B cell (primary cell): Measurements from ENCODE around the gene NOX1. TPM values are rescaled to one million over a fixed set of nuclear protein-coding genes. Genes with fewer than 3 reads are reported as not detected.

Source experiments
- ATAC-seq: fragments of 200-7000 bp; cut with Tn5 transposase; one replicate; pipeline ENCODE4 v1.10.0; 2021; ENCODE audit warnings: low read depth, mild to moderate bottlenecking, moderate number of reproducible peaks, moderate library complexity
- CTCF ChIA-PET: fragments of 350-600 bp; sonication (Branson Sonifier 250); formaldehyde crosslinking; loops from one replicate; lab custom pipeline; 2021; ENCODE audit warnings: antibody characterized with exemption, inconsistent platforms; lab: Charles Lee
- POLR2A ChIA-PET: fragments of 350-600 bp; sonication (Branson Sonifier 250); formaldehyde crosslinking; loops from one replicate; lab custom pipeline; 2021; ENCODE audit warnings: antibody characterized with exemption; lab: Charles Lee
- DNase-seq: peaks from one replicate; pipeline ENCODE4 v3.0.0; 2013
- H2AFZ ChIP-seq: 2 replicates; pipeline ENCODE4 v1.6.1; 2012; ENCODE audit warnings: mild to moderate bottlenecking, low read depth, low read length; ENCODE audit not compliant: insufficient read depth, poor library complexity, severe bottlenecking
- H3K27ac ChIP-seq, 2 donors: 1 replicate in 1 of 2; 2 replicates in 1 of 2; pipeline ENCODE4 v1.5.1; 2012 to 2013; ENCODE audit warnings: low read length in 2 of 2, mild to moderate bottlenecking in 2 of 2, moderate library complexity in 1 of 2
- H3K27me3 ChIP-seq, 4 experiments: fragments of 200-600 bp in 1 of 4; sonication (generic) in 1 of 4; replicated peaks in 1 of 4; 1 replicate in 2 of 4; 2 replicates in 2 of 4; pipeline versions ENCODE4 v1.6.1 to v1.7.0; 2013 to 2016; ENCODE audit warnings: low read length in 3 of 4, mild to moderate bottlenecking in 2 of 4, mixed read lengths in 1 of 4, moderate library complexity in 1 of 4; ENCODE audit not compliant: insufficient read depth in 4 of 4, control insufficient read depth in 3 of 4; ENCODE audit errors: control extremely low read depth in 1 of 4
- H3K36me3 ChIP-seq, 2 experiments: replicated peaks in 1 of 2; 1 replicate in 1 of 2; 2 replicates in 1 of 2; pipeline versions ENCODE4 v1.6.1 to v1.7.1; 2013; ENCODE audit warnings: low read length in 1 of 2; ENCODE audit not compliant: insufficient read depth in 2 of 2, control insufficient read depth in 1 of 2; ENCODE audit errors: control extremely low read depth in 1 of 2, extremely low read depth in 1 of 2
- H3K4me1 ChIP-seq, 2 donors: fragments of 200-600 bp in 1 of 2; sonication (generic) in 1 of 2; 1 replicate in 1 of 2; 2 replicates in 1 of 2; pipeline versions ENCODE4 v1.5.1 to v1.6.1; 2013 to 2017; ENCODE audit warnings: low read length in 2 of 2; ENCODE audit not compliant: control insufficient read depth in 2 of 2, insufficient read depth in 2 of 2
- H3K4me2 ChIP-seq: replicated peaks from 2 replicates; pipeline ENCODE3; 2012; ENCODE audit warnings: mild to moderate bottlenecking, low read depth, low read length; ENCODE audit not compliant: poor library complexity, severe bottlenecking
- H3K4me3 ChIP-seq, 5 experiments: fragments of 200-600 bp in 1 of 5; sonication (generic) in 1 of 5; 1 replicate in 3 of 5; 2 replicates in 2 of 5; pipeline versions ENCODE4 v1.5.1 to v1.7.0; 2011 to 2016; ENCODE audit warnings: low read length in 4 of 5, mild to moderate bottlenecking in 4 of 5, low read depth in 2 of 5, control low read depth in 1 of 5, moderate library complexity in 1 of 5; ENCODE audit not compliant: insufficient read depth in 1 of 5; ENCODE audit errors: control extremely low read depth in 1 of 5, extremely low read depth in 1 of 5
- H3K79me2 ChIP-seq: fragments of 200-600 bp; sonication (generic); one replicate; pipeline ENCODE4 v1.6.0; 2016; ENCODE audit warnings: low read length; ENCODE audit not compliant: control insufficient read depth, insufficient read depth
- H3K9ac ChIP-seq: fragments of 200-600 bp; sonication (generic); 2 replicates; pipeline ENCODE4 v1.6.1; 2017; ENCODE audit warnings: mild to moderate bottlenecking, low read length, moderate library complexity
- H3K9me3 ChIP-seq, 3 donors: one replicate each; pipeline versions ENCODE4 v1.6.1 to v1.7.1; 2013; ENCODE audit warnings: low read length in 2 of 3; ENCODE audit not compliant: control insufficient read depth in 2 of 3, insufficient read depth in 1 of 3; ENCODE audit errors: control extremely low read depth in 1 of 3
- H4K20me1 ChIP-seq: 2 replicates; pipeline ENCODE4 v1.6.0; 2012; ENCODE audit warnings: mild to moderate bottlenecking, low read length; ENCODE audit not compliant: insufficient read depth, control insufficient read depth, poor library complexity, severe bottlenecking
- H3K27ac Mint-ChIP-seq: one replicate; pipeline ENCODE4 v1.8.0; 2021; ENCODE audit warnings: mixed read lengths
- H3K27me3 Mint-ChIP-seq: one replicate; pipeline ENCODE4 v1.8.0; 2021; ENCODE audit warnings: mixed read lengths
- H3K4me1 Mint-ChIP-seq: one replicate; pipeline ENCODE4 v1.8.0; 2021; ENCODE audit warnings: mixed read lengths
- H3K4me3 Mint-ChIP-seq: one replicate; pipeline ENCODE4 v1.8.0; 2021; ENCODE audit warnings: mixed read lengths
- H3K9me3 Mint-ChIP-seq: one replicate; pipeline ENCODE4 v1.8.0; 2022; ENCODE audit warnings: mixed read lengths; ENCODE audit not compliant: insufficient read depth
- EZH2 ChIP-seq: IDR thresholded peaks from 2 replicates; pipeline ENCODE4 v1.6.1; 2012; ENCODE audit warnings: borderline replicate concordance, low read depth, mild to moderate bottlenecking, moderate library complexity, low read length; ENCODE audit not compliant: insufficient read depth, poor library complexity, severe bottlenecking
- WGBS: methylation state at CpG from one replicate; pipeline ENCODE4 v1.1.5; 2013; ENCODE audit warnings: missing lambda C conversion rate; ENCODE audit not compliant: insufficient coverage; 5-methylcytosine and 5-hydroxymethylcytosine counted together
- intact Hi-C: fragments of 100-400 bp; cut with micrococcal nuclease; formaldehyde crosslinking; loops from one replicate; pipeline ENCODE4 v1.10.0; 2022
- polyA plus RNA-seq: library from polyadenylated mRNA; depleted of rRNA; stranded (reverse); fragments of >200 nt; gene quantifications from 2 replicates; pipeline ENCODE4 v1.2.3, GENCODE V29; 2012
- total RNA-seq, 2 donors: library from RNA; stranded (reverse); fragments of 120-200 nt in 1 of 2; gene quantifications; 1 replicate in 1 of 2; 2 replicates in 1 of 2; pipeline versions ENCODE4 v1.2.3 to v1.2.4, GENCODE V29; 2013 to 2022
- TF ChIP-seq, protein P1 (sequence below): fragments of 200-600 bp; IDR thresholded peaks from one replicate; pipeline ENCODE4 v1.8.0; 2022; ENCODE audit warnings: antibody characterized with exemption, mild to moderate bottlenecking

NOX1 gene
- total and polyA plus RNA-seq, 2 donors (not counting 1 experiment from before 2014, with no cell fraction given), result 0.13 TPM; not detected in 1

DNA sequence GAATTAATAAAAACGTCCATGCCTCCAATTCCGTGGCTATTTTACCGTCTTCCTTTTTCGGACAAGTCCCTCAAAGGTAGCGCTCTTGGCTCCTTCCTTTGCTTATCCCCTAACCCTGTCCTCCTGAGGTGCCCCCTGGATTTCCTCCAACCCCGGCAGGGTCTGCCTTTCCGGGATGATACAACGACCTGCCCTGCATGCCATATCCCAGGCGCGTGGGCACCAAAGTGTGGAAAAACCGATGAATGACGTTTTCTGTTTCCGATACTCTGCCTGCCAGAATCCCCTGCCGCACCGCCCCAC lies 54.7 kb downstream of the NOX1 start:
- Histone ChIP-seq H3K9ac (peak overlapping the region; percentile 67), H3K4me3 (peak overlapping the region; percentile 64 to 81 (median 72)), H3K27ac (peak overlapping the region; percentile 76 to 89), H2AFZ (peak overlapping the region; percentile 81), H4K20me1 (no peaks in the 10 kb centered on the region), H3K27me3 (peaks cover 0 to 3% (median 1%) of the 10 kb centered on the region in 4 experiments), H3K36me3 (peaks cover 0 to 11% of the 10 kb centered on the region in 2 experiments), H3K79me2 (no peaks in the 10 kb centered on the region), H3K4me2 (peak overlapping the region; percentile 70), H3K9me3 (no peaks in the 10 kb centered on the region), H3K4me1 (peaks cover 0 to 8% of the 10 kb centered on the region in 2 donors)
- ChIA-PET POLR2A (no interaction called here), CTCF (no interaction called here)
- peak overlapping the region; percentile 81 for H3K27ac Mint-ChIP-seq
- H3K27me3 Mint-ChIP-seq, result peaks cover 15% of the 10 kb centered on the region
- intact Hi-C loops, result no loop called here
- H3K9me3 Mint-ChIP-seq, result no peaks in the 10 kb centered on the region
- 3% methylated on average over 5 of the region's 15 CpGs for WGBS
- no peak for TF ChIP-seq EZH2
- TF ChIP-seq, protein P1, sequence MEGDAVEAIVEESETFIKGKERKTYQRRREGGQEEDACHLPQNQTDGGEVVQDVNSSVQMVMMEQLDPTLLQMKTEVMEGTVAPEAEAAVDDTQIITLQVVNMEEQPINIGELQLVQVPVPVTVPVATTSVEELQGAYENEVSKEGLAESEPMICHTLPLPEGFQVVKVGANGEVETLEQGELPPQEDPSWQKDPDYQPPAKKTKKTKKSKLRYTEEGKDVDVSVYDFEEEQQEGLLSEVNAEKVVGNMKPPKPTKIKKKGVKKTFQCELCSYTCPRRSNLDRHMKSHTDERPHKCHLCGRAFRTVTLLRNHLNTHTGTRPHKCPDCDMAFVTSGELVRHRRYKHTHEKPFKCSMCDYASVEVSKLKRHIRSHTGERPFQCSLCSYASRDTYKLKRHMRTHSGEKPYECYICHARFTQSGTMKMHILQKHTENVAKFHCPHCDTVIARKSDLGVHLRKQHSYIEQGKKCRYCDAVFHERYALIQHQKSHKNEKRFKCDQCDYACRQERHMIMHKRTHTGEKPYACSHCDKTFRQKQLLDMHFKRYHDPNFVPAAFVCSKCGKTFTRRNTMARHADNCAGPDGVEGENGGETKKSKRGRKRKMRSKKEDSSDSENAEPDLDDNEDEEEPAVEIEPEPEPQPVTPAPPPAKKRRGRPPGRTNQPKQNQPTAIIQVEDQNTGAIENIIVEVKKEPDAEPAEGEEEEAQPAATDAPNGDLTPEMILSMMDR, result no peak
- ATAC-seq (no peak), DNase-seq (no peak)
- H3K4me3 Mint-ChIP-seq, result peak overlapping the region; percentile 88
- peaks cover 10% of the 10 kb centered on the region for H3K4me1 Mint-ChIP-seq

DNA sequence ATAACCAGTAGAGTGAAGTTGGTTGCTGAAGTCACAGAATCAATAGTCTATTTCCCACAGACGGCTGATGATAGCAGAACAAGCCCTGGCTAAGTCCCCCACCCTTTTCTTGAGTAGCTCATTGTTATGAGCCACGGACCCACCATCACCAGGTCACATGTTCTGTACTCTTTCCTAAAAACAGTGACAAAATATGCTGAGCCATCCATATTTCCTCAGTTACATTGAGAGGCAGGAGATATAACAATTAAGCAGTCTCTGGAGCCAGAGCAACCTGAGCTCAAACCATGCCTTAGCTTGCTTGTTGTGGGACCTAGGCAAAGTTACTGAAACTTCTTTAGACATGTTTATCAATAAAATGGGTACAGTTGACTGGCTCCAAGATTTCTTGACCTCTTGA lies 56.8 kb downstream of the NOX1 start:
- ATAC-seq, result no peak
- no peak overlapping the region for H3K4me2 ChIP-seq
- peaks cover 0 to 5% (median 2%) of the 10 kb centered on the region in 4 experiments for H3K27me3 ChIP-seq
- H3K36me3 ChIP-seq, result no peaks in the 10 kb centered on the region
- TF ChIP-seq EZH2, result no peak
- TF ChIP-seq, protein P1, result no peak
- POLR2A ChIA-PET, result no interaction called here
- H3K27ac ChIP-seq, result no peak overlapping the region
- CTCF ChIA-PET, result no interaction called here
- Mint-ChIP-seq H3K4me1 (peaks cover 10% of the 10 kb centered on the region), H3K9me3 (no peaks in the 10 kb centered on the region), H3K4me3 (no peak overlapping the region), H3K27me3 (peaks cover 19% of the 10 kb centered on the region), H3K27ac (no peak overlapping the region)
- H3K79me2 ChIP-seq, result no peaks in the 10 kb centered on the region
- no peaks in the 10 kb centered on the region for H3K9me3 ChIP-seq
- H3K4me1 ChIP-seq, result peaks cover 0 to 8% of the 10 kb centered on the region in 2 donors
- H3K9ac ChIP-seq, result no peak overlapping the region
- no peaks in the 10 kb centered on the region for H4K20me1 ChIP-seq
- no peak overlapping the region for H3K4me3 ChIP-seq
- no peak for DNase-seq
- intact Hi-C loops, result no loop called here
- H2AFZ ChIP-seq, result no peak overlapping the region
- WGBS, result no CpG with 5 or more reads among the region's 2 CpGs
